Adipose tissue (tissue), 3 donors: Measurements from ENCODE around the gene PTPRN2. TPM values are rescaled to one million over a fixed set of nuclear protein-coding genes. Genes with fewer than 3 reads are reported as not detected.
"Not testable (repeated sequence)": the region's sequence is repeated elsewhere in the genome, so short reads cannot be mapped to it uniquely, and the experiment has no call there.

Source experiments
- H3K27ac ChIP-seq: one replicate; pipeline ENCODE4 v1.5.1; 2013; ENCODE audit warnings: low read depth, low read length
- WGBS, 3 donors: extraction: QIAGEN DNeasy Blood & Tissue Kit; methylation state at CpG; one replicate each; pipeline ENCODE4 v1.1.7; 2013; 5-methylcytosine and 5-hydroxymethylcytosine counted together
- polyA plus RNA-seq, 3 donors: library from polyadenylated mRNA; stranded (reverse); fragments of 200-250 nt; gene quantifications; one replicate each; pipeline ENCODE4 v1.2.3, GENCODE V29; 2013
- donor health status: healthy with polysubstance abuse.
- donor health status: Bipolar disorder and iron deficiency.
- donor health status: healthy.

The PTPRN2 gene
- polyA plus RNA-seq, 3 donors = 3.7 to 8.0 (median 7.3) TPM

DNA sequence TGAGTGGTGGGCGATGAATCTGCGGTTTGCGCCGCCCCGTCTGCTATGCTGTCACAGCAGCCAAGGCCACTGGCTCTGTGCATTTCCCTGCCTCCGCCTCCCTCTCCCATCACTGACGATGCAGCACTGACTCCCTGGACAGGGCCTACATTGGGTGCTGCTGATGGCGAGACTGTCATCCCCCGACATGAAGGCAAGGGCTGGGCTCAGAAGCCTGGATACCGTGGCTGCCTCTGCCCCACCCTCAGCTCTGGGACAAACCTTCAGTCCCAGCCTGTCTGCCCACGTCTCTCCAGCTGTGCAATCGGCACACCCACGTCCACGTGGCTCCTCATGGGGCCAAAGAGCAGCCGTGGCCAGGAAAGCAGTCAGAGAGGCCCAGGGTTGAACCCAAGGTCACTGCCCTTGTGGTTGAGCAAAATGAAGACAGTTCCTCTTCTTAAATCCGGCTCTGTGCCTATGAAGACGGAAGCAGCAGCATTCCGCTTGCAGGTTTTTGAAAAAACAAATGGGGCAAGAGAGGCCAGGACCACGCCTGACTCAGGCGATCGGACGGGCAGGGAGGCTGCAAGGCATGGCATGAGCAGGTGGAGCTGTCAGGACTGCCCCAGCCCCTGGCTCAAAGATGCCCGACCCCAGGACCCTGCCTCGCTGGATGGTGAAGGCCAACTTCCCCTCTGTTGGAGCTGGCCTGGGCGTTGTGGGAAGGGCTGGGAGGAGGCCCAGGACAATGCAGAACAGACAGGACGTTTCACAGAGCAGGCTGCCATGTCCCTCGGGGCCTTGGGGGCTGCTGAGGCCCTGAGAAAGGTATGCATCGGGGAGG is 733.3 kb downstream of the PTPRN2 start:
- no peak overlapping the region for H3K27ac ChIP-seq
- WGBS, 3 donors = 55 to 82% (median 56%) methylated on average over 28 of the region's 28 CpGs

DNA sequence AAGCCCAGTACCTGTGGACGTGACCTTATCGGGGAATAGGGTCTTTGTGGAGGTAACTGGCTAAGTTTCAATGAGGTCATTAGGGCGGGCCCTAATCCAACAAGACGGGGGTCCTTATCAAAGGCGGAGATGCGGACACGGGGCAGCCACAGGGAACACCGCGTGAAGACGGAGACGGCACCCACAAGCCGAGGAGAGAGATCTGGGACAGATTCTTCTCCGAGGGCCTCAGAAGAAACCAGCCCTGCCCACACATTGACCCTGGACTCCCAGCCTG is 733.9 kb downstream of the PTPRN2 start:
- no peak overlapping the region for H3K27ac ChIP-seq
- 92 to 98% (median 96%) methylated on average over 13 of the region's 13 CpGs for WGBS, 3 donors

DNA sequence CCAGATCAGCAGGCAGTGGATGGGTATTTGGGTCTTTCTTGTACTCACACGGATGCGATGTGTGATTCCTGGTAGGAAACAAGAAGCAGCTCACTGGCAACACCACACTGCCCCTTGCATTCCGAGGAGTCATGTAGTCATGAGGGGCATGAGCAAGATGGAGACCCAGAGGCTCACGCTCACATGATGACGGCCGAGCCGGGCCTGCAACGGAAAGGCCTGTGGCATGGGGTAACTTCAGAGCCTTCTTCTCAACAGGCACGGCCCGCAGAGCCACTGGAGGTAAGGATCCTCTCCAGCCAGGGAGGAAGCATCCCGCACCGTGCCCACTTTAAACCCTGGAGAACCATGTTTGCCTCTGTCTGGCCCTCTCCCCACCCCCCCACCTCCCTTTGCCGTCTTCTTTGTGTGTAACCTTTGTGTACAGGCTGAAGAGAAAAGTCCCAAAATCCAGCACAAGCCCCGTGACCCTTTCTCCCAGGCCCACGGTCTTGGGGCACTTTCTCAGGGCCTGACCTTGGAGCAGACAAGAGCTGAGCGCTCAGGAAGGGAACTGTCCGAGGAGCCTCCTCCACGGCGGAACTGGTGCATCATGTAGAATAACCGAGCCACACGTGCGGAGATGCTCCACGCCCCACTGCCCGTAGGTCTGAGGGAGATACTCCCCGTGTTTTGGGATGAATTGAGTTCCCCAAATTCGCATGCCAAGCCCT is 734.4 kb downstream of the PTPRN2 start:
- 93 to 95% (median 95%) methylated on average over 26 of the region's 26 CpGs for WGBS, 3 donors

DNA sequence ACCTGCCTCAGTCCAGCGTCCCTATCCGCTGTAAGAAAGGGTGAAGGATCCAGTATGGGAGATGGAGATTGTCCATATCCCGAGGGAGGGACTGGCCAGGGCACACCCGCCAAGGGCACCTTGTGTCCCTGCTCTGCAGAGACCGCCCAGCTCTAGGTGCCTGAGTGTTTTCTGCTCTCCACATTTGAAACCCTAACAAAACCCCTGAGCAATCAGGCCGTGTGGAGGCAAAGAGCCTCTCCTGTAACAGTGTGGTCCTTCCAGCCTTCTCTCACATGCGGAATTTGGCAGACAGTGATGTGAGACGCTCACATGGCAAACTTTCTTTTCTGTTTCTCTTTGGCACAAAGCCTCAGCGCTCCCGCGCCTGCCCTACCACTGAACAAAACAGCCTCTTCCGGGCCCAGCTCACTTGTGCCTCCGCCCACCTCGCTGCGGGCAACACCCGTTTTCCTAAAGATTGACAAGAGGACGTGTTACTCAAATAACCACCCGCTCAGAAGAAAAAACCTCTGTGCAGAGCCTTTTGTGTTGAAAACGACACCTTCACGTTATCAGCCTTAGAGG is 736.0 kb downstream of the PTPRN2 start:
- H3K27ac ChIP-seq = no peak overlapping the region
- 20 to 25% (median 23%) methylated on average over 20 of the region's 20 CpGs for WGBS, 3 donors

More for the DNA sequence above, 734.4 kb downstream of the PTPRN2 start:
- no peak overlapping the region for H3K27ac ChIP-seq

DNA sequence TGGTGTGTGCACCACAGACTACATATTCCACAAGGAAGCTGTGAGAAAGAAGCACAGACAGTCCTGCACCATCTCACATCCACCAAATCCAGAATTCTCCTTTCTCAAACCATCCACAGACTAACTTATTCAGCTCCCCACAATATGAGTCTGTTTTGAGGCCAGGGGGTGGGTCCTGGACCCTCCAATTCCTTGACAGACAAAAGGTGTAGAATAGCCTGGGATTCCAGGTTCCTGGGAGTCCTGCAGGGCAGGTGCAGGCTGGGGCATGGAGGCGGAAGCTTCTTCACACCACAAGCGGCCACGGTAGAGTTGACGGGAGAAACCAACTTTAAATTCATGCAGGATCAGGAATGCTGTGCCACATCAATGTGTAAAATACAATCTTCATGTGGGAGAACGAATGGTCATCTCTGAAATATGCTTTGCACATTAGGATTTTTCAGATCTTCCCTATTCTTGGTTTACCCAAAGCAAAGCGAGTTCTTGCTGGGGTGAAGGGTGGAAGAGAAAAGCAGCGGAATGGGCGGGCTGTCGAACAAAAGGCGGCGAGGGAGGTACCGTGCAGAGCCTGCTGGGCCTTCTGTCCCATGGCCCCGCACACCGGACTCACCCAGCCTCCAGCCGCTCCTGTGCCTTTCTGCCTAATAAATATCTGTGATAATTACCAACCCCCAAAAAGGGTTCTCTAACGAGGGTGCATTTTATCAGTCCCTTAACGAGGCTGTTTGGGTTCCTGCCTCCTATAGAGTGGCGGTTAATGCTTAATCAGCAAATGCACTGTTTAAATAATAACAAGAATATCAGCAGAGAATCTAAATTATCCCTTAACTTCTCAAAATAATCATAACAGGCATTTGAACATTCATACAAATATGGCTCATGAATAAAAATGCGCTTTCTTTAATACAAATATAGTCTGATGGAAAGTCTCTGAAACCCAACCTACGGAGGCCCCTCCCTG is 736.9 kb downstream of the PTPRN2 start:
- 88 to 89% (median 88%) methylated on average over 20 of the region's 20 CpGs for WGBS, 3 donors
- no peak overlapping the region for H3K27ac ChIP-seq

DNA sequence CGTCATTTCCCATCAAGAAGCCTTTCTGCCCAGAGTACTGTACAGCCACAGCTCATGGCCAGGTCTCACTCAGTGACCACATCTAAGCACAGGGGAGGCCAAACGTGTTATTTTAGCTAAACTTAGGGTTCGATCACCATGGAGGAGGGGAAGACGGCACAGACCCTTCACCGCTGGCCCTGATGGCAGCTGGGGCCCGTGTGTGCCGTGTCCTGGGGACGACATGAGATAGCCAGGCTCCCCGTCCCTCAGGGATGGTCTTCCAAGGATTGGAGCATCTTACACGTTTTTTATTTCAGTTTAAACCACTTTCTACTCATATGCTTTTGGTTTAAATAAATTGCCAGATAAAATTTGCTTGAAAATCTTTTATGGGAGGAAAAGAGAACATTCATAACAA is 737.9 kb downstream of the PTPRN2 start:
- WGBS, 3 donors = 85 to 90% (median 86%) methylated on average over 10 of the region's 10 CpGs
- H3K27ac ChIP-seq = no peak overlapping the region

DNA sequence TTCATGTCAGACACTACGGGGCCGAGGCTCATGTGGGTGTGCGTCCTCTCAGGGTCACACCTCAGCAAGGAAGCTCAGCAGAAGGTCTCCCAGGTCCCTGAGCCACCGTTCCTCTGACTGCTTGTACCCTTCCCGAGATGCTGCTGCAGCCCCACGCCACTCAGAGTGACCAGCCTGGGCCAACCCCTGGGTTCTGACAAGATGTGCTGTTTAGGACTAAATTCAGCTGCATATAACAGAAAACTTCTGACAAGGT is 738.4 kb downstream of the PTPRN2 start:
- no peak overlapping the region for H3K27ac ChIP-seq
- WGBS, 3 donors = 77 to 84% (median 82%) methylated on average over 6 of the region's 6 CpGs

DNA sequence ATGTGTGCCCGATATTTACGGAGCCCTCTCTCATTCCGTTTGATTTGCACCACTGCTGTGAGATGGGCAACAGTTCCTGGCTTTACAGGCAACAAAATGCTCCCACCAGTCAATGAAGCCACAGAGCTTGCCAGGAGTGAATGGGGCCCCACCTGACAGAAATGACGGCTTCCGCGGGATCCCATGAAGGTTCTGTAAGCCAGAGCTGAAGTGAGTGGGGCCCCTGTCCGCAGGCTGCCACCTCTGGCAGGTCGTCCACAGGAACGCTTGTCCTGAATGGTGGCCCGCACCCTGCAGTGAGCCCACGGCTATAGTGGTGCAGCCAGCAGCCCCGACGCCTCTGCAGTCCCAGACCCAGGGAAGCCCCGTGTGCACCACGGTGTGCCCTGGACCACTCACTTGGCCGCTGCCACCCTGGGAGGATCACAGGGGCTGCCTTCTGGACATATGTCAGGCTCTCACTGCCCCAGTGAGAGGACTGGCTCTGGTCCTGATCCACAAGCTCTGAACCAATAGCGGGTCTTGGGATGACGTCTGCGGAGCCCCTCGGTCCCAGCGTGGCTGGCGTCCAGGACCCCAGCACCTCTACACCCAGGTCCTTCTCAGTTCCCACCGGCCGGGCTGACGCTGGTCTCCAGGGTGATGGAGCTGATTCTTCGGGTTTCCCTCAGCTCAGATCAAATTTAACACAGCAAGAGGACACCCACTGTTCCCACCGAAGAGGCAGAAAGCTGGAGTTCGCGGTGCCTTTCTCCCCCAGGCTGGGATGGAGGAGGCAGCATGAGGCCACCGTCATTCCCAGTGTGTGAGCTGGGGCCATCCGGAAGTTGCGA is 738.9 kb downstream of the PTPRN2 start:
- 90 to 93% (median 91%) methylated on average over 32 of the region's 32 CpGs for WGBS, 3 donors
- H3K27ac ChIP-seq = no peak overlapping the region

DNA sequence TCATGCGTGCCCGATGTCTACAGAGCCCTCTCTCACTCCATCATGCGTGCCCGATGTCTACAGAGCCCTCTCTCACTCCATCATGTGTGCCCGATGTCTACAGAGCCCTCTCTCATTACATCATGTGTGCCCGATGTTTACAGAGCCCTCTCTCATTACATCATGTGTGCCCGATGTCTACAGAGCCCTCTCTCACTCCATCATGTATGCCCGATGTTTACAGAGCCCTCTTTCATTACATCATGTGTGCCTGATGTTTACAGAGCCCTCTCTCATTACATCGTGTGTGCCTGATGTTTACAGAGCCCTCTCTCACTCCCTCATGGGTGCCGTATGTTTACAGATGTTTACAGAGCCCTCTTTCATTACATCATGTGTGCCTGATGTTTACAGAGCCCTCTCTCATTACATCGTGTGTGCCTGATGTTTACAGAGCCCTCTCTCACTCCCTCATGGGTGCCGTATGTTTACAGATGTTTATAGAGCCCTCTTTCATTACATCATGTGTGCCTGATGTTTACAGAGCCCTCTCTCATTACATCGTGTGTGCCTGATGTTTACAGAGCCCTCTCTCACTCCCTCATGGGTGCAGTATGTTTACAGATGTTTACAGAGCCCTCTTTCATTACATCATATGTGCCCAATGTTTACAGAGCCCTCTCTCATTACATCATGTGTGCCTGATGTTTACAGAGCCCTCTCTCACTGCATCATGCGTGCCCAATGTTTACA is 739.7 kb downstream of the PTPRN2 start:
- H3K27ac ChIP-seq = not testable (repeated sequence)
- WGBS, 3 donors = 78 to 87% (median 82%) methylated on average over 14 of the region's 14 CpGs

DNA sequence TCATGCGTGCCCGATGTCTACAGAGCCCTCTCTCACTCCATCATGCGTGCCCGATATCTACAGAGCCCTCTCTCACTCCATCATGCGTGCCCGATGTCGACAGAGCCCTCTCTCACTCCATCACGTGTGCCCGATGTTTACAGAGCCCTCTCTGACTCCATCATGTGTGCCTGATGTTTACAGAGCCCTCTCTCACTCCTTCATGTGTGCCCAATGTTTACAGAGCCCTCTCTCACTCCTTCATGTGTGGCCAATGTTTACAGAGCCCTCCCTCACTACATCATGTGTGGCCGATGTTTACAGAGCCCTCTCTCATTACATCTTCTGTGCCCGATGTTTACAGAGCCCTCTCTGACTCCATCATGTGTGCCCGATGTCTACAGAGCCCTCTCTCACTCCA is 740.9 kb downstream of the PTPRN2 start:
- 82 to 89% (median 87%) methylated on average over 11 to 12 of the region's 12 CpGs for WGBS, 3 donors
- H3K27ac ChIP-seq = not testable (repeated sequence)

DNA sequence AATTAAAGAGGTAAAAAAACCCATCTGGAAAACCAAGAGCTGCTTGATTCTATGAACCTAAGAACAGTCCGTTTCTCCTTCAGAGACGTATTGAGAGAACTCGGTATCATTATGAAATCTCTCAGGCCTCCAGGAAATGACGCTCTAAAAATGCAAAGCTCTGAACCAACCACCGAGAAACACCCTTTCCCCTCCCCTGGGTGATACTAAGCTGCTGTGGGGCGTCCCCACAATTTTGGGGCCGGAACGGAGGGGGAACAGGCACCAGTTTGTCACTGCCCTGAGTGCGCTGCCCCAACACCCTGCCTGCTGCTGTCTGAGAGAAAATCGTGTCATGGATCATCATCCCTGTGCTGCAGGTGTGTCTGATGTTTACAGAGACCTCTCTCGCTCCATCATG is 741.4 kb downstream of the PTPRN2 start:
- no peak overlapping the region for H3K27ac ChIP-seq
- 60 to 82% (median 69%) methylated on average over 11 of the region's 11 CpGs for WGBS, 3 donors

DNA sequence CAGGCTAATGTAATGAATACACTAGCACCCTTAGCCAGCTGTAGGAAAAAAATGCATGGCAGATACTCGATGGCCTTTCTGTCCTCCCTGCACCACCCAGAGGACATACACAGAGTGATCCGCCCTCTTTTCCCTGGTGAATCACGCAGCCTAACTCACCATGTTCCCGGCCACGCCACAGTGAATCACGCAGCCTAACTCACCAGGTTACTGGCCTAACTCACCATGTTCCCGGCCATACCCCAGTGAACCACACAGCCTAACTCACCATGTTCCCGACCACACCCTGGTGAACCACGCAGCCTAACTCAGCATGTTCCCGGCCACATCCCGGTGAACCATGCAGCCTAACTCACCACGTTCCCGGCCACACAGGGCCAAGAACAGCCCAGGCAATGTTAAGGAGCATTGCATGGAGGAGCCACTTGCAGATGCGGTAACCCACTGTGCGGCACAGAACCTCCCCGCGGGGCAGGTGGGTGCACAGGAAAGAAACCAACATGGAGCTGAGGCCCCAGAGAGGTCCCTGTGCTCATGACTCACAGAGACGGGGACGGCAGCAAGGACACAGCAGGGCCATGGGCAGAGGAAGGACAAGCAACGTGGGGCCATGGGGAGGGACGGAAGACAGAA is 742.3 kb downstream of the PTPRN2 start:
- H3K27ac ChIP-seq = no peak overlapping the region
- 88 to 90% (median 90%) methylated on average over 21 of the region's 21 CpGs for WGBS, 3 donors

DNA sequence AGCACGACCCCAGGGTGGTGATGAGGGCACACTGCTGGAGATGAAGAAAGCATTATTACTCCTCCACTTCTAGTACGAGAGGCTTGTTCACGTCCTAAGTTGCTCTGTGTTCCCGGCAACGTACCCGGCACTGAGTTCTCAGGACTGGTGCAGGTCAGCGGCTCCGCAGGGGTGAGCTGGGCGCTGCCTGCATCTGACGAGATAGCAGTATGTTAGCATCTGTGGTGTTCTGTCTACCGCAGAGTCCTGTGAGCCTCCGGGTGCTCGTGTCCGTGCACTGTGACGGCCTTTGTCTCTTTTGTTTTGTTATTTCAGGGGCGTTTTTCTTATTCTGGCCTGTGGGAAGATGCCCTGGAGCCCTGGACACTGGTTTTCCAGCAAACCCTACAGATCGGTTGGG is 743.0 kb downstream of the PTPRN2 start:
- H3K27ac ChIP-seq = no peak overlapping the region
- 90 to 93% (median 90%) methylated on average over 17 of the region's 17 CpGs for WGBS, 3 donors

DNA sequence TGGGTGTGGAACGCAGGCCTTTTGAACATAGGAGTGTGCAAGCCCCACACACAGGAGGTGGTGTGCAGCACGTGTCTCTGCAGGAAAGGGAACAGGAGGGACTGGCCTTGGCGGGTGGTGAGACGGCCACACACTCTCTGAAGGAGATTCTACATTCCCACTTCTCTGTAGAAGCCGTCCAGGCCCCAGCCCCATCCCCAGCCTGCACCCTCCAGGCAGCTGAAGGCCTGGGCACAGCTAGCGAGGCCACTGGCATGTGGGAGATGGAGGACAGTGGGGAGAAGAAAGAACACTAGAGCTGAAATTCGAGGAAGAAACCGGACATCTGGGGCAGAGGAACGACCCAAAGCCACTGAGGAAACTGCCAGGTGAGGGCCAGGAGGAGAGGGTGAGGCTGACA is 743.5 kb downstream of the PTPRN2 start:
- WGBS, 3 donors = 81 to 89% (median 84%) methylated on average over 9 of the region's 9 CpGs

DNA sequence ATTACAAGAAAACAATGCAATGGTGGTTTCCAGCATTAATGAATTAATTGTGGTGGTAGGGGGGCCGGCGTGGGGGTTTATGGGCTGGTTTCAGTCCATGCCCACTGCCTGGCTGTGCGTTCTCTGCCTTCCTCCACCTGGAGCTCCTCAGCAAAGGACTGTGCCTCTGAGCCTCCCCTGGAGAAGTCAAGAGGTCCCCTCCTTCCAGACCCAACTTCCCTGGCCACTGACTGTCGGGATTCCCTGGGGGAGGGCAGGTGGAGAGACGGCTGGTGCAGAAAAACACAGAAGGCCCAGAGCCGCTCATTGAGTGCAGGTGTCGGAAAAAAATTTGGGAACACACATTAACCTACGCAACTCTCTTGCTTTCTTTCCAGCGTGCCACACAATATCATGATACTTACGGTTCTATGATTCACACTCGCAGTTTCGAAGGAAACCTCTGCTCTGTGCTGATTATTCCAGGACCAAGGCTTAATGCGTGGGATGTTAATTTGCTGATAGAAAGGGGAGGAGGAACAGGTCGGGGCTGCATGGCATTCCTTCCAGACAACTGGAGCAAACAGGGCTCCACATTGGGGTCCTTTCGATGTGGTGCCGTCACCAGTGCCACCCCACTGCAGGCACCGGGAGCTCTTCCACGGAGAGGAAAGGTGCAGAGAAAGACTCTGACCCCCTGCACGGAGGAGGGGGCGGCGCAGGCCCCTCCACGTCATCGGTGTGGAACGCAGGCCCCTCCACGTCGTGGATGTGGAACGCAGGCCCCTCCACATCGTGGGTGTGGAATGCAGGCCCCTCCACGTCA is 744.1 kb downstream of the PTPRN2 start:
- H3K27ac ChIP-seq = no peak overlapping the region
- WGBS, 3 donors = 86 to 94% (median 90%) methylated on average over 29 of the region's 29 CpGs

More for the DNA sequence above, 743.5 kb downstream of the PTPRN2 start:
- no peak overlapping the region for H3K27ac ChIP-seq

DNA sequence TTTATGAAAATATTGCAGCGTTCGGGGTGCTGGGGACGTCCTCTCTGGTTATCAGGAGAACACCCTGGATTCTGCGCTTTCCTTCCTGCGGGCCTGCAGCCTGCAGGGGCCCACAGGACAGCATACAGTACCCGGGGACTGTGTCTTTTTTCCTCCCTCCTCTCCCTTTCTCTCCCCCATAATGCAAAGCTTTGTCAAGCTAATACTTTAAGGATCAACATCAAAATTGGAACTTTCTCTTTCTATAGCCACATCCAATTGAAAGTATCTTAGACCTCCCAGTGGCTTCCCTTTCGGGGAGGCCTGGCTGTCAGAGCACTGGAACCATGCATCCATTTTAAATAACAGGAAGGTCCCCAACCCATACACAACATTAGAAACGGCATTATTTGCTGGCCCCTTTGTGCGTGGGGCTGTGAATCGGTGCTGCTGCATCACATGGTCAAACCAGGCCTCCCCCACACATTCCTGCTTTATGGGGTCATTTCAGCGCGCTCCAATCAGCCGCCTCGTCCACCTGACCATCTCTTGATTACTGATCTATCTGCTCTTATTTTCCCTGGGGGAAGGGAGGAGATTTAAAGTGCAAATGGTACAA is 745.8 kb downstream of the PTPRN2 start:
- no peak overlapping the region for H3K27ac ChIP-seq
- 71 to 77% (median 75%) methylated on average over 14 of the region's 14 CpGs for WGBS, 3 donors
